OCI-LY3 (cell line): Measurements from ENCODE around the gene TWIST2.

Experiments used
- EZH2phosphoT487 ChIP-seq: fragments of 200-600 bp; shearing (Covaris generic); IDR thresholded peaks from 2 replicates; pipeline ENCODE4 v1.6.1; 2018; ENCODE audit warnings: antibody characterized with exemption, mixed run types, low read depth
- TF ChIP-seq, protein P1 (sequence below): fragments of 200-600, 300-600 bp; sonication (generic); IDR thresholded peaks from 2 replicates; pipeline ENCODE4 v1.5.1; 2014; ENCODE audit warnings: antibody characterized with exemption, low read length, low read depth

DNA sequence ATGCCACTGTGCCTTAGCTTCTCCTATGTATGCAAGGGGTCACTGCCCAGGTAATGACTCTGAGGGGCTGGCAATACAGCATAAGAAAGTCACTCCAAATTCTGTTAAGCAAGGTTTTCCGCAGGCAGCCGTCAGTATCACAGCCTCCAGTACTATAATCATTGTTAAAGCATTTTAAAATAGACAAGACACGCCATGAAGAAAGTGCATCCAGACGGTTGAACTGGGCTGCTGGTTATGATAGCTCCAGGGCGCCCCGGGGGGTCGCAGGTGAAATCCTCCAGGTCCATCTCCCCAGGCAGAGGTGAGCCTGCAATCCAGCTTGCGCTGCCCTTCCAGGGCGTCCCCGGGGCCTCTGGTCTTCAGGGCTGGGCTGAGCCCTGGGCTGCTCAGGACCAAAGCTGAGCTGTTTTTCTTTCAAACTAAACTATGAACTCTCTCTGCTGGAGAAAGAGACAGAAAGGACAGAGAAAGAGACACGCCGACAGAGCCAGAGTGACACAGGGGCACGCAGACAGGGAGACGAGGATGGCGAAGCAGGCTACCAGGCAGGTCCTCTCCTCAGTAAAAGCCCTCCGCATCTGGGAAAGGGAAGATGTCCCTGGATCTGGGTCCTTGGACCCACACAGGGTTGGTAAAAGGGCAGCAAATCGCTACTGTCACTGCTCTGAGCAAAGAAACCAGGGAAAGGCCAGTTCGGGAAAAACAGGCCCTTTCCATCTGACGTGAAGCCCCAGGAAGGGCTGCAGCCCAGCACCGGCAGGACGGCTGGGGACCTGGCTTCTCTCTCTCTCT is 2.1 kb upstream of the TWIST2 start:
- TF ChIP-seq, protein P1, sequence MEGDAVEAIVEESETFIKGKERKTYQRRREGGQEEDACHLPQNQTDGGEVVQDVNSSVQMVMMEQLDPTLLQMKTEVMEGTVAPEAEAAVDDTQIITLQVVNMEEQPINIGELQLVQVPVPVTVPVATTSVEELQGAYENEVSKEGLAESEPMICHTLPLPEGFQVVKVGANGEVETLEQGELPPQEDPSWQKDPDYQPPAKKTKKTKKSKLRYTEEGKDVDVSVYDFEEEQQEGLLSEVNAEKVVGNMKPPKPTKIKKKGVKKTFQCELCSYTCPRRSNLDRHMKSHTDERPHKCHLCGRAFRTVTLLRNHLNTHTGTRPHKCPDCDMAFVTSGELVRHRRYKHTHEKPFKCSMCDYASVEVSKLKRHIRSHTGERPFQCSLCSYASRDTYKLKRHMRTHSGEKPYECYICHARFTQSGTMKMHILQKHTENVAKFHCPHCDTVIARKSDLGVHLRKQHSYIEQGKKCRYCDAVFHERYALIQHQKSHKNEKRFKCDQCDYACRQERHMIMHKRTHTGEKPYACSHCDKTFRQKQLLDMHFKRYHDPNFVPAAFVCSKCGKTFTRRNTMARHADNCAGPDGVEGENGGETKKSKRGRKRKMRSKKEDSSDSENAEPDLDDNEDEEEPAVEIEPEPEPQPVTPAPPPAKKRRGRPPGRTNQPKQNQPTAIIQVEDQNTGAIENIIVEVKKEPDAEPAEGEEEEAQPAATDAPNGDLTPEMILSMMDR = no peak
- TF ChIP-seq EZH2phosphoT487 = no peak
